ENCODE results near the gene RNF214.
A peak's percentile ranks its signal among the peaks of the same experiment; 100 is the strongest.

The RNF214 gene

GRCh38 chr11:117289795-117290194 lies 57.3 kb downstream of the RNF214 start:
- DNase-seq = no peak

GRCh38 chr11:117290809-117291396 lies 58.4 kb downstream of the RNF214 start, which contains the start of gene BACE1-AS:
Gene BACE1-AS (plus strand): TSS chr11:117291346.
- DNase-seq = no peak

GRCh38 chr11:117292616-117293015 lies 60.1 kb downstream of the RNF214 start:
- DNase-seq = no peak

- no peak for DNase-seq
Observed at GRCh38 chr11:117295438-117296137, 63.1 kb downstream of the RNF214 start.

- DNase-seq = no peak
Observed at GRCh38 chr11:117296881-117297280, 64.4 kb downstream of the RNF214 start.

- DNase-seq = no peak
Observed at GRCh38 chr11:117298195-117298594, 65.7 kb downstream of the RNF214 start.

GRCh38 chr11:117299351-117300282 lies 67.1 kb downstream of the RNF214 start:
- DNase-seq = no peak

- no peak for DNase-seq
Observed at GRCh38 chr11:117300283-117300663, 67.8 kb downstream of the RNF214 start.

GRCh38 chr11:117300773-117301172 lies 68.3 kb downstream of the RNF214 start:
- DNase-seq = no peak

- no peak for DNase-seq
Observed at GRCh38 chr11:117302228-117302627, 69.8 kb downstream of the RNF214 start.

- DNase-seq = peak; percentile 36
Observed at GRCh38 chr11:117303101-117303500, 70.6 kb downstream of the RNF214 start.

GRCh38 chr11:117303646-117304315 lies 71.3 kb downstream of the RNF214 start:
- DNase-seq = no peak

- DNase-seq = no peak
Observed at GRCh38 chr11:117305145-117305544, 72.7 kb downstream of the RNF214 start.

- DNase-seq = no peak
Observed at GRCh38 chr11:117309310-117309709, 76.8 kb downstream of the RNF214 start.

- DNase-seq = no peak
Observed at GRCh38 chr11:117313091-117313490, 80.6 kb downstream of the RNF214 start.

- DNase-seq = no peak
Observed at GRCh38 chr11:117313828-117314768, 81.6 kb downstream of the RNF214 start.

GRCh38 chr11:117314840-117315239 lies 82.4 kb downstream of the RNF214 start:
- no peak for DNase-seq

- DNase-seq = peak; percentile 61
Observed at GRCh38 chr11:117315285-117316196, 83.1 kb downstream of the RNF214 start.

GRCh38 chr11:117316197-117316961 lies 83.9 kb downstream of the RNF214 start, which contains the start of gene BACE1:
Gene BACE1 (minus strand): TSS chr11:117316256. CDS start chr11:117315795, 461 bp downstream.
- peak; percentile 94 for DNase-seq

GRCh38 chr11:117318738-117319137 lies 86.3 kb downstream of the RNF214 start:
- no peak for DNase-seq

Measured in NCI-H526 treated with DMSO at 0.1 percent for 48 hours (cell line).